HG02973 (cell line): ENCODE data around the gene RHOBTB1.
"Not testable (repeated sequence)": the region's sequence is repeated elsewhere in the genome, so short reads cannot be mapped to it uniquely, and the experiment has no call there.

Experiments used
- ATAC-seq: cut with Tn5 transposase; IDR thresholded peaks from one replicate; pipeline ENCODE4 v1.9.1; 2021; ENCODE audit warnings: moderate library complexity; ENCODE audit not compliant: unreplicated experiment

Gene RHOBTB1, protein sequence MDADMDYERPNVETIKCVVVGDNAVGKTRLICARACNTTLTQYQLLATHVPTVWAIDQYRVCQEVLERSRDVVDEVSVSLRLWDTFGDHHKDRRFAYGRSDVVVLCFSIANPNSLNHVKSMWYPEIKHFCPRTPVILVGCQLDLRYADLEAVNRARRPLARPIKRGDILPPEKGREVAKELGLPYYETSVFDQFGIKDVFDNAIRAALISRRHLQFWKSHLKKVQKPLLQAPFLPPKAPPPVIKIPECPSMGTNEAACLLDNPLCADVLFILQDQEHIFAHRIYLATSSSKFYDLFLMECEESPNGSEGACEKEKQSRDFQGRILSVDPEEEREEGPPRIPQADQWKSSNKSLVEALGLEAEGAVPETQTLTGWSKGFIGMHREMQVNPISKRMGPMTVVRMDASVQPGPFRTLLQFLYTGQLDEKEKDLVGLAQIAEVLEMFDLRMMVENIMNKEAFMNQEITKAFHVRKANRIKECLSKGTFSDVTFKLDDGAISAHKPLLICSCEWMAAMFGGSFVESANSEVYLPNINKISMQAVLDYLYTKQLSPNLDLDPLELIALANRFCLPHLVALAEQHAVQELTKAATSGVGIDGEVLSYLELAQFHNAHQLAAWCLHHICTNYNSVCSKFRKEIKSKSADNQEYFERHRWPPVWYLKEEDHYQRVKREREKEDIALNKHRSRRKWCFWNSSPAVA

DNA sequence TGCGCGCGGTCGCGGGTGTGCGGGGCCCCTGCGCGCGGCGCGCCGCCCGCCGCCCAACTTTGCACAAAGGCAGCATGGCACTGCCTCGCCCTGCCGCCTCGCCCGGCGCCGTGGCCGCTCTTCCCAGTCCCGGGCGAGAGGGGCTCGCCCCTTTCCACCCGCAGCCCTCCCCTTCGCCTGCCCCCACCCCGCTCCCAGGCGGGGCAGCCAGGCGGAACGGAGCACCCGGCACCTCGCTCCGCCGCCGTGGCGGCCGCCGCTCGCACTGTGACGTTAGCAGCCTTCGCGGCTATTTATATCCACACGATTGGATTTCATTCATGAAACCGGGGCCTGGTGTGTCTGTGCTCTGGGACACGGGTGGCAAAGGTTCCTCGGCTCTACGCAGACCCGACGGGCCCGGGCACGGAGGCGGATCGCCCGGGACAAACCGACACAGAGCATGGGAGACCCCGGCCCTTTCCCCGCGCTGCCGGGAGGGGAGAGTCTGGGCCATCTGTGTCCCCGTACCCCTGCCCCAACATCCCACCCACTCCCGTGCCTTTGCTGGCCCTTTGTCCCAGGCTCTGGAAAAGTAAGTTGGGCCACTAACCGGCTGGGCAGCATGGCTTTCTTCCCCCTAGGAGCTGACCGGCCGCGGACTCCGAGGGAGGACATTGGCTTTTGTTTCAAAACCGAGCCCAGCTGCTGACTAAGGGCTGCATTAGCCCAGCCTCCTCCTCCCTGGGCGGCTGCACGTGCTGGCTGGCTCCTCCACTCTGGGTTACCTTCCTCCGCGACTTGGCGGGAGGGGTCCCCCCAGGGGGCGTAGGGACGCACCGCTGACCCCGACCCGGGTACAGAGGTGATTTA lies at the start of gene RHOBTB1:
RHOBTB1 (minus strand) TSS at position 128 of the 852 bp plus-strand sequence. CDS start 32,643 bp downstream, outside the sequence.
- peak; percentile 46 for ATAC-seq

GRCh38 chr10:60992636-60993035 lies 48.7 kb upstream of the RHOBTB1 start:
- ATAC-seq = no peak

DNA sequence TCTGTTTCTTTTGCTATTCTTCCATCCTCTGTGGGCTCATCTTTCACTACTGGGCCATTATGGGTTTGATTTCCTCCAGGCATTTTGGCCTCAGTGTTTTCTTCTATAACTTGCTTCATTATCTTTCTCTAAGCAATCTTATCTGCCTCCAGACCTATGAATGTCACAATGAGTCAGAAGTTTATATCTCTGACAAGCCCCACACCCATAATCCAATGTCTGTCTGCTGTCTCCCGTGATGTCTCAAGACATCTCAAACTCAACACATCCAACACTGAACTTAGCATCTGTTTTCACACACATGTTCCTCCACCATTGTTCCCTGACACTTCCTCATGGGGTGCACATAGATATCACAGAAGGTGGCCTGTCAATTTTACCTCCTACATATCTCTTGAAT lies 46.7 kb upstream of the RHOBTB1 start:
- ATAC-seq = no peak

DNA sequence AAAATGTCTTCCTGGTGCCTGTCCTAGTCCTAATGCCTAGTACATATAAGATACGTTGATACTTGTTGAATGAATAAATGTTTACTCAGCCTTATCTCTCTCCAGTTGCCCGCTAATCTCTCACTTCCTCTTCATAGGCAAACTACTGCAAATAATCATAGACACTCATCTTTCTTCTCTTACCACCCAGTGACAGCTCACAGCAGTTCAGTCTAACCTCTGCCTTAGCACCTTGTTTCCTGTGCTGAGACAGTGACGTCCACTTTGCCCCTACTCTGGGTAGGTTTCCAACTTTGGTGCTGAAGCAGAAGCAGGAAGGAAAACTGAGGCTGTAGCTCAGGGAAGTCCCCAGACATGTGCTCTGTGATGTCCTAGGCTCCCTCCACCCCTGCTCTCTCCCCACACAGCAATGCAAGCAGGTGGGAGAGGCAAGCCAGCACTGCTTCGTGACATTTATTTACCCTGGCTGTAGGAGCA lies 45.5 kb upstream of the RHOBTB1 start:
- ATAC-seq = peak; percentile 73

DNA sequence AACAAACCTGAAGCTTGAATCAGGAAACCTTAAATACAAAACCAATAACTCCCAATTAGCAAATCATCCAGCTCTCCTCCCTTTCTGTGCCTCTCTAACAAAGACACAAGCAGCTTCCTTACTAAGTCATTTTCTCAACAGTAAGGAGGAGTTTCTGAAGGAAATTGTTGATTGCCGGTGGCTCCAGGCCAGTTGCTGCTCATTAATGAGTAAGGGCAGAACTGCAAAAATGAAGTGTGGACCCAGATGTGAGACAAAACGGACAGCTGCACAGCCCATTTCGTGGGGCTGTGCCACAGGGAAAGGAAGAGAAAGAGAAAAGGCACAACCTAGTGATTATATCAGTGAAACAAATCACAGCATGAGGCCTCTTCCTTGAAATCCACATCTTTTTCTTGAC lies 42.8 kb upstream of the RHOBTB1 start:
- ATAC-seq = no peak

GRCh38 chr10:60985951-60986350 lies 42.0 kb upstream of the RHOBTB1 start:
- no peak for ATAC-seq

DNA sequence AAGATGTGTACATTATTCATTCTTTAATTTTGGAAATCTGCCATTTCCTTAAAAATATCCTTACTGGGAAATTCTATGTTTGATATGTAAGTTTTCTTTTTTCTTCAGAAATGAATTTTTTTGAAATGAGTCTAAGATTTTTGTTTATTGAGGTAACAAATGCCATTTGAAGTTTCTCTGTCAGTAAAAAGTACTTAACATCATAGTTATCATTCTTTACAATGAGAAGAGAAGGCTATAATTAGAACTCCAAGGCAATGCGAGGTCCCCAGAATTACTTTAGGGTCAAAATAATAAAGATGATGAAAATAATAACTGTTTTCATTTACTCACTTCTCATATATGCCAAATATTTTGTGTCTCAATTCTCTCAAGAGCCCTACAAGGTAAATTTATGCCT lies 37.0 kb upstream of the RHOBTB1 start:
- ATAC-seq = no peak

- no peak for ATAC-seq
Observed at GRCh38 chr10:60979667-60980104, 35.7 kb upstream of the RHOBTB1 start.

DNA sequence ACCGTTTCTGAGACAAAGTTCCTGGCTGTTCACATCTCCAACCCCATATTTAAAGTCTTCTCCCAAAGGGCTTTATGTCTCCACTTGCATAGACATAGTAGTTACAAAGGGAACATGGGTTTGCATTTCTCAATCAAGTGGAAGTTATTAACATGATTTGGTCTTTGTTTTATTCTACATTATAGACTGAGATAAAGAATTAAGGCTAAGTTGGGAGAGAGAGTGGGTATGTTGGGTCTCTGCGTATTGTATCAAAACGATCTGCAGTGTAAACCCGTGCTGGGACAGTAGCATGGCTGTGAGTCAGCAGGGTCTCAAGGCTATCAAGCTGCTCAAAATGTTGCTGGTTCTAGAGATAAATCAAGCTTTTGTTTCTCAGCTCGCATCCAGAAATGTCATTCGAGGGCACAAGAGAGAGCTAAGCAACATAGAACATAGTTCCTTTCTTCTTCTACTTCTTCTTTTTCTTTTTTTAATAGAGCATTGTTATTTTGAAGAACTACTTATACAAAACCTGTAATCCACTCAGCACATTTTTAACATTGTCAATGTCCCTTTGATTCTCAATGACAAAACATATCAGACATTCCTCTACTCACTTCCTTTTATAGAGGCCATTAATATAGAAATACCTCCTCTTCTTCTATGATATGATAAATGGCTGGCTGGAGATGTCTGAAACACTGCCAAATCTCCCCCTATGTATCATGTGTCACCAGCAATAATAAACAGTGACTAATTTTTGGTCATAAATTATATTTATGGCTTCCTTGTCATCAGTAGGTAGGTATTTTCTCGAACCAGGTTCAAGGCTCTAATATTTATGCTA lies 34.5 kb upstream of the RHOBTB1 start:
- ATAC-seq = no peak

- no peak for ATAC-seq
Observed at GRCh38 chr10:60977161-60978122, 33.5 kb upstream of the RHOBTB1 start.

DNA sequence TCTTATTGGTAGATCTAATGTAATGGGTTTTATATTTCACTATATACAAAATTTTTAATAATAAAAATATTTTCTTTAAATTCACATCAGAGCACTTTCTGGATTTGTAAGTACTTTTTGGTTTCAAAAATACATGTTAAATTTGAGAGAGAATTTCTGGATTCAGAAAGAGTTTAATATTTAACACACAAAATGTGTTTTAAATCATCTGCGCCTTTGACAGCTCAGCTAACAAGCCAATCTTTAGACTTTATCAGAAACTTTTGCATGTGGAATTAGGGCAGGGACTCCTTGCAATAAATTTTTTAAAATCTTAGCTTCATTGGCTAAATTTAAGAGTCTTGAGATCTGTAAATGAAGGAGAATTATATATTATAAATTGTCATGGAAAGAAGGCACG lies 32.7 kb upstream of the RHOBTB1 start:
- ATAC-seq = no peak

GRCh38 chr10:60975716-60976115 lies 31.7 kb upstream of the RHOBTB1 start:
- ATAC-seq = no peak

GRCh38 chr10:60974463-60975149 lies 30.6 kb upstream of the RHOBTB1 start:
- no peak for ATAC-seq

- ATAC-seq = no peak
Observed at GRCh38 chr10:60973086-60973485, 29.1 kb upstream of the RHOBTB1 start.

DNA sequence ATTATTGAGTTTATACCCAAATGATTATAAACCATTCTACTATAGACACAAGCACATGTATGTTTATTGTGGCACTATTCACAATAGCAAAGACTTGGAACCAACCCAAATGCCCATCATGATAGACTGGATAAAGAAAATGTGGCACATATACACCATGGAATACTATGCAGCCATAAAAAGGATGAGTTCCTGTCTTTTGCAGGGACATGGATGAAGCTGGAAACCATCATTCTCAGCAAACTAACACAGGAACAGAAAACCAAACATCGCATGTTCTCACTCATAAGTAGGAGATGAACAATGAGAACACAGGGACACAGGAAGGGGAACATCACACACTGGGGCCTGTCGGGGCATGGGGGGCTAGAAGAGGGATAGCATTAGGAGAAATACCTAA lies 28.2 kb upstream of the RHOBTB1 start:
- ATAC-seq = not testable (repeated sequence)

DNA sequence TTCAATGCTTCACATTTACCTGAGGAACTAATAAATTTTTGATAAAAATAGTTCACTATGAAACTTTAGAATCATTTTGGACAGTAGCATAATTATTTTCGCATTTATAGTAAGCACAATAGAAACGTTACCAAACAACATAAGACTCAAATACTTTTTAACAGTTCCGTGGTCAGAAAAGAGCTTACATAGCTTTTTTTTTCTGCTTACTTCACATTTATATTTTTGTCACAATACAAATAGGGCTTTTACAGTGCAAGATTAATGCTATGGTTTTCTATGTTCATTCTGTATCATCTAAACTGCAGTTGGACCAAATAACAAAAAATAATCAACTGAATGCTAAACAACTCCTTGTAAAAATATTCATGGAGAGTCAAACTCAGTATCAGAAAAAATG lies 26.5 kb upstream of the RHOBTB1 start:
- no peak for ATAC-seq

GRCh38 chr10:60968504-60968903 lies 24.5 kb upstream of the RHOBTB1 start:
- no peak for ATAC-seq

DNA sequence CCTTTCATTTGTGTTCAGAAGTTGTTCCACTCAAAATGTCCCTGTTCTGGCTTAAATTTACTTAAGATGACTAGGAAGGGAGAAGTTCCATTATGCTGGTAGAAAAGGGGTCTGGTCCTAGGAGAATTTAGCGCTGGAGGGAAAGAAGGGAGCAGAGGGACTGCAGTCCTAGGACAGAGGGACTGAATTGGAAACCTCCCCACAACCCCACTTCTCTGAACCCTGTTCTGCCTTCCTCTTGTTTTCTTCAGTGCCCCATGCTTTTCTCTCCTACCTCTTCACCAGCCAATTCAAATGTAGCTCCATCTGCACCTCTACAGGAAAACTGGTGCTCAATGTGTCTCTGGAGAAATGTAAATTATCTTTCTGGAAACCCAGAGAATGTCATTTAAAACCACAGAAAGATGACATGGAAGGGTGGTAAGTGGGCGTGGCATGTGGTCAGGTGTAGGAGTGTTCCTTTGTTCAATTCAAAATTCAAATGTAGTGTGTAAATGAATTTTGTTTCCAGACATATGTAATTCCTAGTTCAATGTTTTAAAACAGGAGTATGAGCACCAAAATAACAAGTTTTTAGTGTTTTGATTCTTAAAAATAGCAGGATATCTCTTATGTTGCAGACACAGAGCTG lies 24.0 kb upstream of the RHOBTB1 start:
- no peak for ATAC-seq
